Keratinocyte (primary cell): ENCODE results near the gene KLHL35. TPM values are rescaled to one million over a fixed set of nuclear protein-coding genes. Genes with fewer than 3 reads are reported as not detected.

ENCODE experiments used
- DNase-seq: peaks from one replicate; pipeline ENCODE4 v3.0.0-alpha.2; 2011; ENCODE audit warnings: low read depth, missing footprints, low spot score
- FAIRE-seq: peaks from 2 replicates; lab custom pipeline; 2011; peaks lifted over from hg19 to GRCh38; lab: Jason Lieb, UNC
- H2AFZ ChIP-seq: 2 replicates; pipeline ENCODE4 v1.6.0; 2012; ENCODE audit warnings: low read length, control low read depth, inconsistent platforms; ENCODE audit not compliant: control insufficient read depth
- H3K27ac ChIP-seq: 2 replicates; pipeline ENCODE4 v1.5.1; 2011; ENCODE audit warnings: low read length; ENCODE audit not compliant: control insufficient read depth, insufficient read depth
- H3K27me3 ChIP-seq: 3 replicates; pipeline ENCODE4 v1.6.0; 2011; ENCODE audit warnings: low read length; ENCODE audit not compliant: control insufficient read depth, insufficient read depth; ENCODE audit errors: extremely low read depth
- H3K36me3 ChIP-seq, 2 experiments: 2 replicates in 1 of 2; 3 replicates in 1 of 2; pipeline ENCODE4 v1.5.1; 2011; ENCODE audit warnings: low read length in 2 of 2, mild to moderate bottlenecking in 1 of 2; ENCODE audit not compliant: control insufficient read depth in 2 of 2, insufficient read depth in 2 of 2; ENCODE audit errors: extremely low read depth in 1 of 2
- H3K4me1 ChIP-seq: 3 replicates; pipeline ENCODE4 v1.5.1; 2011; ENCODE audit warnings: low read length; ENCODE audit not compliant: control insufficient read depth, insufficient read depth; ENCODE audit errors: extremely low read depth
- H3K4me2 ChIP-seq: 3 replicates; pipeline ENCODE4 v1.6.0; 2011; ENCODE audit warnings: low read depth, low read length; ENCODE audit not compliant: control insufficient read depth, insufficient read depth; ENCODE audit errors: extremely low read depth
- H3K4me3 ChIP-seq, 3 experiments: fragments of 200-600 bp in 1 of 3; sonication (generic) in 1 of 3; 2 replicates in 2 of 3; 3 replicates in 1 of 3; pipeline ENCODE4 v1.5.1; 2011 to 2016; ENCODE audit warnings: low read length in 3 of 3, mild to moderate bottlenecking in 3 of 3, control low read depth in 2 of 3, inconsistent platforms in 1 of 3, low read depth in 1 of 3, mixed read lengths in 1 of 3, mixed run types in 1 of 3, moderate library complexity in 1 of 3; ENCODE audit not compliant: control insufficient read depth in 2 of 3, insufficient read depth in 2 of 3; ENCODE audit errors: extremely low read depth in 1 of 3
- H3K79me2 ChIP-seq: 2 replicates; pipeline ENCODE4 v1.6.0; 2012; ENCODE audit warnings: low read length; ENCODE audit not compliant: control insufficient read depth, insufficient read depth
- H3K9ac ChIP-seq: 3 replicates; pipeline ENCODE4 v1.6.0; 2011; ENCODE audit warnings: low read length; ENCODE audit not compliant: control insufficient read depth, insufficient read depth; ENCODE audit errors: extremely low read depth
- H3K9me1 ChIP-seq: 3 replicates; pipeline ENCODE4 v1.6.0; 2011; ENCODE audit warnings: low read length; ENCODE audit not compliant: control insufficient read depth, insufficient read depth; ENCODE audit errors: extremely low read depth
- H3K9me3 ChIP-seq: 2 replicates; pipeline ENCODE4 v1.5.1; 2012; ENCODE audit warnings: low read depth, low read length; ENCODE audit not compliant: control insufficient read depth
- H4K20me1 ChIP-seq: 3 replicates; pipeline ENCODE4 v1.6.0; 2011; ENCODE audit warnings: low read length; ENCODE audit not compliant: control insufficient read depth, insufficient read depth; ENCODE audit errors: extremely low read depth
- CTCF ChIP-seq, 3 experiments: IDR thresholded peaks in 1 of 3; conservative IDR thresholded peaks in 1 of 3; optimal IDR thresholded peaks in 1 of 3; 2 replicates in 2 of 3; 3 replicates in 1 of 3; pipeline versions ENCODE3 to v1.5.1; 2011; ENCODE audit warnings: low read length in 3 of 3, mild to moderate bottlenecking in 3 of 3, moderate library complexity in 2 of 3, control low read depth in 1 of 3, inconsistent platforms in 1 of 3; ENCODE audit not compliant: insufficient read depth in 2 of 3; ENCODE audit errors: extremely low read depth in 1 of 3
- EZH2 ChIP-seq: IDR thresholded peaks from one replicate; pipeline ENCODE4 v1.6.1; 2012; ENCODE audit warnings: inconsistent platforms, mild to moderate bottlenecking, low read length, moderate library complexity
- dilution Hi-C: fragments of 300-500 bp; cut with MboI; formaldehyde crosslinking; loops from one replicate; pipeline ENCODE4 v1.7.0; 2020; ENCODE audit warnings: low sequenced_read_pairs; ENCODE audit not compliant: extremely low pct_ligation_motif_present
- polyA plus RNA-seq, 5 experiments: library from polyadenylated mRNA; depleted of rRNA in 3 of 5; stranded (reverse) in 3 of 5; stranded (forward) in 1 of 5; unstranded in 1 of 5; fragments of >200 nt; gene quantifications; 1 replicate in 1 of 5; 2 replicates in 3 of 5; 3 replicates in 1 of 5; pipeline versions ENCODE4 v1.2.1 to v1.2.3, GENCODE V29; 2011 to 2012; ENCODE audit warnings: missing spikeins in 2 of 5, low read depth in 1 of 5, low replicate concordance in 1 of 5

The KLHL35 gene
- polyA plus RNA-seq, 1 donor (not counting 4 experiments of a cell fraction or from before 2014, with no cell fraction given): 0.58 TPM

GRCh38 chr11:75440960-75441803, 8.2 kb upstream of the KLHL35 start:
- DNase-seq (no peak), FAIRE-seq (no peak)
- H3K9me3 ChIP-seq: no peaks in the 10 kb centered on the region
- H3K9me1 ChIP-seq: no peaks in the 10 kb centered on the region
- H4K20me1 ChIP-seq: no peaks in the 10 kb centered on the region
- H3K4me1 ChIP-seq: peaks cover 11% of the 10 kb centered on the region
- dilution Hi-C loops: no loop called here
- no peak overlapping the region for H2AFZ ChIP-seq
- H3K27me3 ChIP-seq: peaks cover 31% of the 10 kb centered on the region
- H3K4me2 ChIP-seq: peak overlapping the region; percentile 49
- TF ChIP-seq EZH2 (peak; percentile 23), CTCF (optimal IDR thresholded peaks at IDR 0.05 in 1 of 3, IDR thresholded peaks at IDR 0.05 in 1 of 3, conservative IDR thresholded peaks at IDR 0.05 in 1 of 3; ENCODE audit: extremely low read depth in 1 of 3, insufficient read depth in 2 of 3, low read length in 3 of 3) (no peak)
- H3K79me2 ChIP-seq: no peaks in the 10 kb centered on the region
- no peak overlapping the region for H3K27ac ChIP-seq
- H3K4me3 ChIP-seq: no peak overlapping the region
- H3K36me3 ChIP-seq: no peaks in the 10 kb centered on the region
- H3K9ac ChIP-seq: no peak overlapping the region

- no peak for FAIRE-seq
- H3K4me3 ChIP-seq: no peak overlapping the region
Measured at GRCh38 chr11:75439495-75440120, 6.6 kb upstream of the KLHL35 start.

More at GRCh38 chr11:75439495-75440120, 6.6 kb upstream of the KLHL35 start:
- dilution Hi-C loops: no loop called here
- Histone ChIP-seq H3K79me2 (no peaks in the 10 kb centered on the region), H3K4me1 (peaks cover 11% of the 10 kb centered on the region), H3K27ac (no peak overlapping the region), H4K20me1 (peaks cover 2% of the 10 kb centered on the region), H3K9me3 (no peaks in the 10 kb centered on the region), H3K36me3 (no peaks in the 10 kb centered on the region), H3K4me2 (no peak overlapping the region), H2AFZ (no peak overlapping the region), H3K9me1 (no peaks in the 10 kb centered on the region), H3K27me3 (peaks cover 30% of the 10 kb centered on the region), H3K9ac (no peak overlapping the region)
- TF ChIP-seq EZH2: no peak
- TF ChIP-seq CTCF (optimal IDR thresholded peaks at IDR 0.05 in 1 of 3, IDR thresholded peaks at IDR 0.05 in 1 of 3, conservative IDR thresholded peaks at IDR 0.05 in 1 of 3; ENCODE audit: extremely low read depth in 1 of 3, insufficient read depth in 2 of 3, low read length in 3 of 3): no peak
- DNase-seq: no peak
